Eye (tissue), 1 donor: ENCODE measurements around the gene ESPL1.
A peak's percentile ranks its signal among the peaks of the same experiment; 100 is the strongest.
"Not testable (repeated sequence)": the region's sequence is repeated elsewhere in the genome, so short reads cannot be mapped to it uniquely, and the experiment has no call there.

Experiments
- DNase-seq: peaks from one replicate; pipeline ENCODE4 v3.0.0-alpha.2; 2015

Gene ESPL1

DNA sequence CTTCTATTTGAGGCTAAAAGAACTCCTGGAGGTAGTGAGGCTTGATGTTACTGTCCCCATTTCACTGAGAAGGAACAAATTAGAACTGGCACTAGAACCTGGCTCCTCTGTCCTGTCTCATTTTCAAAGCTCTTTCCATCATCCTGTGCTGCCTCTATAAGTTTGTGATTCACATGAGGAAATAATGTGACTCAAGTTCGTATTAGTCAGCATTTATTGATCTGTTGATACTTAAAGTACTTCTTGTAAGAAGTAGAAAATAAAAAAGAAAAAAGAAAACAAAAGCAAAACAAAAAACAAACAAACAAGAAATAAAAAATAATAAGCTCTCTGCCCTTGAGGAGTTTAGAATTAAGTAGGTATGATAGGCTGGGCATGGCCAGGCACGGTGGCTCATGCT lies 2.3 kb upstream of the ESPL1 start:
- no peak for DNase-seq

- no peak for DNase-seq
These were observed 647 bp upstream of the ESPL1 start for GRCh38 chr12:53267306-53267998.

- no peak for DNase-seq
These were observed 797 bp downstream of the ESPL1 start for GRCh38 chr12:53268630-53269562.

- no peak for DNase-seq
These were observed 6.3 kb downstream of the ESPL1 start for GRCh38 chr12:53274445-53274844.

GRCh38 chr12:53276511-53276910 lies 8.4 kb downstream of the ESPL1 start:
- DNase-seq: no peak

DNA sequence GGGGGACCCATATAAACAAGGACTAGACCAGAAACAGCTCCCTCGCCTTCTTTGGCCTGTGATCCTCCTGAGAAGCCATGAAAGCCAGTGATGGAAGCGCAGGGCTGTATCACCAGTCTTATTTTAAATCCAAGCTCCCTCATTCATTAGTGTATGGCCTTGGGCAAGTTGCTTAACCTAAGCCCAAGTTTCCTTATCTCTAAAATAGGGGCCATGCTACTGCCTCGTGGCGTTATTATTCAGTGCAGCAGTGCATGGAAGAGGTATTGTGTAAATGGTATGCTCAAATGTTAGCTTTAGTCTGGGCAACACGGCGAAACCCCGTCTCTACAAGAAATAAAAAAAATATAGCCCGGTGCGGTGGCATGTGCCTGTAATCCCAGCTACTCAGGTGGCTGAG lies 9.9 kb downstream of the ESPL1 start:
- no peak for DNase-seq

DNA sequence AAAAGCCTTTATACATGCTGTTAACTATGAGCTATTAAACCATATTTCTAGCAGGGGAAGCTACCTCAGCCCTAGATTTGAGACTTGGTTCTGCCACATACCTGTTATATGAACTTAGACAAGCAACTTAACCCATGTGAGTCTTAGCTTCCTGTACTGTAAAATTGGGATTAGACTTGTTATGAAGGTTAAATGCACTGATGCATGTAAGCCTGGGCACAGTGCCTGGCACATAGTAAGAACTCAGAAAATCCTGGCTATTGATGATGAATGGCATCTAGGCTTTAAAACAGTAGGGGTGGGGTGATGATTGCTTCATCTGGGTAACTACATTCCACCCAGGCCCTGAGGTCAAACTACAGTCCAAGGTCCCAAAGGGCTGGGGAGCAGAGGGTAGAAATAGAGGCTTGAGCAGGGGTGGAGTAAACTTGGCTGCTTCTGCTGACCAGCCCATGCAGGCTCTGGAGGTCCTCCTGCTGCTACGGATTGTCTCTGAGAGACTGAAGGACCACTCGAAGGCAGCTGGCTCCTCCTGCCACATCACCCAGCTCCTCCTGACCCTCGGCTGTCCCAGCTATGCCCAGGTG lies 11.3 kb downstream of the ESPL1 start:
- no peak for DNase-seq

- DNase-seq: no peak
These were observed 11.9 kb downstream of the ESPL1 start for GRCh38 chr12:53279888-53280498.

- no peak for DNase-seq
These were observed 18.3 kb downstream of the ESPL1 start for GRCh38 chr12:53286448-53286847.

- DNase-seq: peak; percentile 81
These were observed 19.7 kb downstream of the ESPL1 start for GRCh38 chr12:53287741-53288216.

- no peak for DNase-seq
These were observed 20.2 kb downstream of the ESPL1 start for GRCh38 chr12:53288322-53288721.

GRCh38 chr12:53289891-53290290 lies 21.8 kb downstream of the ESPL1 start:
- no peak for DNase-seq

GRCh38 chr12:53290661-53291060 lies 22.6 kb downstream of the ESPL1 start:
- DNase-seq: no peak

DNA sequence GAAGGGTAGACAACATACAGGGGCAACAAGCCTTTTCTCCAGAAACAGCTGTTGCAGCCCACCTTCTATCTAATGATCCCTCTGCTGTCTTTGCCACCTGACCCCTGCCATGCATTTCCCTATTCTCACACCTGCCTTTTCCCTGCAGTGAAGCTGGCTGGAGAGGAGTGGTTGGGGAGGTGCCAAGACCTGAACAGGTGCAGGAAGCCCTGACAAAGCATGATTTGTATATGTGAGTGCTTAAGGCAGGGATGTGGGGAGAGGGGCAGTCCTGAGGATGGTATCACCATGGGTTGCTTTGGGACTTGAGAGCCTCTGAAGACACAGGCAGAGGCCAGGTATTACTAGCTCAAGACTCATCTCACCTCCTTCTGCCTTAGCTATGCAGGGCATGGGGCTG lies 24.3 kb downstream of the ESPL1 start:
- no peak for DNase-seq

- DNase-seq: peak; percentile 91
These were observed 27.2 kb downstream of the ESPL1 start, which contains the start of gene PFDN5 for GRCh38 chr12:53295070-53295890. TSS of gene PFDN5 (plus strand) at chr12:53295542. CDS start at chr12:53295568, 26 bp downstream.

DNA sequence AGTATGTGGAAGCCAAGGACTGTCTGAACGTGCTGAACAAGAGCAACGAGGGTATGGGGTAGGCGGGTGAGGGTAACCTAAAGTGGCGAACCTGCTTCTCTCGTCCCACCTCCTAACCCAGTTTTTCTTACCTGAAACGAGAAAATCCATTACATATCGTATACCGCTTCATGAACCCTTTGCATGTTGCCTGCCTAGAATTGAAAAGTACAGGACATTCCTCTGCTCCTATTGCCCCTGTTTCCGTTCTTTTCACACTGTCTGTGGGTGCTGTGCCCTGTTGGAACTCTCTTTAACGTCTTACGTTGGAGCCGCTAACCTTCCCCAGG lies 27.8 kb downstream of the ESPL1 start:
- DNase-seq: no peak

DNA sequence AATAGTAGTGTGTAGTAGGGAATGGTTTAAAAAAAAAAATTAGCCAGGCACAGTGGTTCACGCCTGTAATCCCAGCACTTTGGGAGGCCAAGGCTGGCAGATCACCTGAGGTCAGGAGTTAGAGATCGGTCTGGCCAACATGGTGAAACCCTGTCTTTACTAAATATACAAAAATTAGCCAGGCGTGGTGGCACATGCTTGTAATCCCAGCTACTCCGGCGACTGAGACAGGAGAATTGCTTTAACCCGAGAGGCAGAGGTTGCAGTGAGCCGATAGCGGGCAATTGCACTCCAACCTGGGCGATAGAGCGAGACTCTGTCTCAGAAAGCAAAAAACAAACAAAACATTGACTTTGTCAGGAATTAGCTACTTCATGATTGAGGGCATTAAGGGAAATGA lies 29.0 kb downstream of the ESPL1 start:
- DNase-seq: not testable (repeated sequence)

GRCh38 chr12:53298164-53298563 lies 30.1 kb downstream of the ESPL1 start:
- no peak for DNase-seq

GRCh38 chr12:53299101-53299453 lies 31.0 kb downstream of the ESPL1 start:
- DNase-seq: no peak

GRCh38 chr12:53299454-53300180 lies 31.5 kb downstream of the ESPL1 start, which contains the start of gene MYG1:
TSS of gene MYG1 (plus strand) at chr12:53299695. CDS start at chr12:53299738, 43 bp downstream.
- DNase-seq: peak; percentile 94

DNA sequence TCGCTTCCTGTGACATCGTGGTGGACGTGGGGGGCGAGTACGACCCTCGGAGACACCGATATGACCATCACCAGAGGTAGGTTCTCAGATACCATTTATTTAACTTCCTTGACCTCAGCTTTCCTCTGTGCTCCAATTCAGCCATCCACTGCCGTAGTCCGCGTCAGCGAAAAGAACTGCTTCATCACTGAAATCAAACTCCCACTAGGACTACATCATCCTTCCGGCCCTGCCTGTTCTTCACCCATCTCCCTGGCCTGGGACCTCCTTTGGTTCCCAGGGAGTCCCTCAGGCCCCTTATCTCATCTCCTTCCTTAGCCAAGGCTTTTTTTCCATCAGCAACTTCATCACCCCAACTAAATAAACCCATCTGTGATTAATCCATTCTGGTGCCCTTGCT lies 32.1 kb downstream of the ESPL1 start:
- DNase-seq: peak; percentile 14

GRCh38 chr12:53302903-53303302 lies 34.8 kb downstream of the ESPL1 start:
- no peak for DNase-seq
